Heart left ventricle (tissue), 16 donors: ENCODE results near the gene CX3CL1. TPM values are rescaled to one million over a fixed set of nuclear protein-coding genes. Genes with fewer than 3 reads are reported as not detected.
A peak's percentile ranks its signal among the peaks of the same experiment; 100 is the strongest.

Source experiments
- ATAC-seq, 4 donors: fragments of 200-7000 bp; cut with Tn5 transposase; one replicate each; pipeline ENCODE4 v1.9.1; 2020 to 2022; ENCODE audit warnings: moderate library complexity in 4 of 4, mild to moderate bottlenecking in 3 of 4, moderate number of reproducible peaks in 1 of 4
- DNase-seq, 5 donors: peaks; one replicate each; pipeline ENCODE4 v3.0.0-alpha.2; 2020
- H3K27ac ChIP-seq, 12 donors: fragments of 200-600 bp; sonication (generic) in 4 of 12; one replicate each; pipeline versions ENCODE4 v1.5.0 to v1.8.0; 2016 to 2022; ENCODE audit warnings: mild to moderate bottlenecking in 2 of 12
- H3K27me3 ChIP-seq, 9 donors: fragments of 200-600 bp; sonication (generic) in 2 of 9; one replicate each; pipeline versions ENCODE4 v1.5.1 to v1.8.0; 2016 to 2022; ENCODE audit warnings: mild to moderate bottlenecking in 3 of 9
- H3K36me3 ChIP-seq, 9 donors: fragments of 200-600 bp; sonication (generic) in 2 of 9; one replicate each; pipeline versions ENCODE4 v1.5.0 to v1.8.0; 2018 to 2022; ENCODE audit warnings: mild to moderate bottlenecking in 2 of 9
- H3K4me1 ChIP-seq, 12 donors: fragments of 200-600 bp; sonication (generic) in 4 of 12; one replicate each; pipeline versions ENCODE4 v1.5.0 to v1.8.0; 2016 to 2022; ENCODE audit warnings: mild to moderate bottlenecking in 3 of 12
- H3K4me3 ChIP-seq, 12 donors: fragments of 200-600 bp; sonication (generic) in 4 of 12; one replicate each; pipeline versions ENCODE4 v1.5.0 to v1.8.0; 2017 to 2022; ENCODE audit warnings: mild to moderate bottlenecking in 9 of 12, moderate library complexity in 4 of 12
- H3K9me3 ChIP-seq, 12 donors: fragments of 200-600 bp; sonication (generic) in 4 of 12; one replicate each; pipeline versions ENCODE4 v1.5.0 to v1.8.0; 2016 to 2022; ENCODE audit warnings: mild to moderate bottlenecking in 1 of 12
- POLR2A ChIP-seq, 2 donors: fragments of 450-650 bp; IDR thresholded peaks; one replicate each; pipeline ENCODE4 v1.6.1; 2017; ENCODE audit warnings: antibody characterized with exemption in 2 of 2, mild to moderate bottlenecking in 2 of 2, moderate library complexity in 2 of 2
- WGBS, 4 donors: extraction: QIAGEN DNeasy Blood & Tissue Kit in 2 of 4; methylation state at CpG; one replicate each; pipeline versions ENCODE4 v1.1.5 to v1.1.7; 2013 to 2018; 5-methylcytosine and 5-hydroxymethylcytosine counted together
- intact Hi-C, 10 donors: fragments of 100-400 bp; cut with DNase I; formaldehyde crosslinking; loops; one replicate each; pipeline versions ENCODE4 v1.11.1 to v1.14.2; 2022
- polyA plus RNA-seq, 2 donors: library from polyadenylated mRNA; stranded (reverse); fragments of 200-250 nt; gene quantifications; one replicate each; pipeline ENCODE4 v1.2.3, GENCODE V29; 2013
- total RNA-seq, 9 donors: library from RNA; depleted of rRNA in 2 of 9; stranded (reverse); fragments of >200 nt in 2 of 9; fragmentation: NEBNext Ultra II Directional in 3 of 9; extraction: Animal tissue kit (Norgen Biotek cat#: 25700) in 3 of 9; gene quantifications; one replicate each; pipeline versions ENCODE4 v1.1.0 to v1.2.4, GENCODE V29; 2016 to 2023
- TF ChIP-seq, protein P1 (sequence below), 12 donors: fragments of 200-600 bp; sonication (generic) in 4 of 12; IDR thresholded peaks; one replicate each; pipeline versions ENCODE4 v1.5.0 to v1.8.0; 2018 to 2022; ENCODE audit warnings: antibody characterized with exemption in 12 of 12, mild to moderate bottlenecking in 5 of 12
- donor health status: ischemic (EF 13 %, LVEDD 7.1; RV severe dilation, severe dysfunction).
- donor health status: healthy with polysubstance abuse.
- donor health status: DM: no; HTN: yes; CAD: no.
- donor health status: DM: no; HTN: no; CAD: no.
- donor health status: ischemic (EF 25% LVEDD 6.9; RV normal size, moderate dysfunction).
- donor health status: ischemic (EF 25% LVEDD 5.7; RV mildly dilated, moderate dysfunction).
- donor health status: healthy.
- donor health status: DM: yes; HTN: yes; CAD: no.
- donor health status: ischemic (EF 35%, LVEDD 5.7; RV mildly dilated, moderate dysfunction).
- donor health status: nonischemic (EF 11% LVEDD 7.7; RV severe dilation, severe dysfunction).
- donor health status: DM: yes; HTN: yes; CAD: no.
- donor health status: PGD.
- donor health status: ischemic (EF 29% LVEDD 5.4; RV normal size, mild dysfunction).
- donor health status: nonischemic (EF 23%, LVEDD 6.1; RV moderate dilation, normal function).

CX3CL1 gene
- total and polyA plus RNA-seq, 11 donors: 8.3 to 59.5 (median 15.4) TPM

GRCh38 chr16:57329718-57330327, 42.5 kb upstream of the CX3CL1 start:
- Histone ChIP-seq H3K4me3 (no peak overlapping the region), H3K4me1 (peaks cover 0 to under 1% (median 0%) of the 10 kb centered on the region in 12 donors), H3K9me3 (peaks cover 0 to 28% (median 2%) of the 10 kb centered on the region in 12 donors), H3K27me3 (no peaks in the 10 kb centered on the region), H3K36me3 (no peaks in the 10 kb centered on the region), H3K27ac (no peak overlapping the region)
- intact Hi-C loops: no loop called here
- WGBS, 4 donors: 72 to 77% (median 73%) methylated on average over 8 of the region's 8 CpGs
- no peak for TF ChIP-seq POLR2A (IDR thresholded peaks at IDR 0.05)
- TF ChIP-seq, protein P1, sequence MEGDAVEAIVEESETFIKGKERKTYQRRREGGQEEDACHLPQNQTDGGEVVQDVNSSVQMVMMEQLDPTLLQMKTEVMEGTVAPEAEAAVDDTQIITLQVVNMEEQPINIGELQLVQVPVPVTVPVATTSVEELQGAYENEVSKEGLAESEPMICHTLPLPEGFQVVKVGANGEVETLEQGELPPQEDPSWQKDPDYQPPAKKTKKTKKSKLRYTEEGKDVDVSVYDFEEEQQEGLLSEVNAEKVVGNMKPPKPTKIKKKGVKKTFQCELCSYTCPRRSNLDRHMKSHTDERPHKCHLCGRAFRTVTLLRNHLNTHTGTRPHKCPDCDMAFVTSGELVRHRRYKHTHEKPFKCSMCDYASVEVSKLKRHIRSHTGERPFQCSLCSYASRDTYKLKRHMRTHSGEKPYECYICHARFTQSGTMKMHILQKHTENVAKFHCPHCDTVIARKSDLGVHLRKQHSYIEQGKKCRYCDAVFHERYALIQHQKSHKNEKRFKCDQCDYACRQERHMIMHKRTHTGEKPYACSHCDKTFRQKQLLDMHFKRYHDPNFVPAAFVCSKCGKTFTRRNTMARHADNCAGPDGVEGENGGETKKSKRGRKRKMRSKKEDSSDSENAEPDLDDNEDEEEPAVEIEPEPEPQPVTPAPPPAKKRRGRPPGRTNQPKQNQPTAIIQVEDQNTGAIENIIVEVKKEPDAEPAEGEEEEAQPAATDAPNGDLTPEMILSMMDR (IDR thresholded peaks at IDR 0.05): no peak
- no peak for ATAC-seq
- no peak for DNase-seq

GRCh38 chr16:57331355-57331754, 40.9 kb upstream of the CX3CL1 start:
- Histone ChIP-seq H3K27ac (no peak overlapping the region), H3K27me3 (no peaks in the 10 kb centered on the region), H3K4me3 (no peak overlapping the region), H3K4me1 (peaks cover 0 to 7% (median 0%) of the 10 kb centered on the region in 12 donors), H3K36me3 (no peaks in the 10 kb centered on the region), H3K9me3 (peaks cover 0 to 15% (median 1%) of the 10 kb centered on the region in 12 donors)
- no peak for TF ChIP-seq POLR2A (IDR thresholded peaks at IDR 0.05)
- TF ChIP-seq, protein P1 (IDR thresholded peaks at IDR 0.05): no peak
- intact Hi-C loops: no loop called here
- 86 to 95% (median 91%) methylated on average over 3 of the region's 3 CpGs for WGBS, 4 donors
- ATAC-seq: no peak
- DNase-seq: no peak

GRCh38 chr16:57333402-57333801, 38.9 kb upstream of the CX3CL1 start:
- ATAC-seq: no peak
- no peak for TF ChIP-seq POLR2A (IDR thresholded peaks at IDR 0.05)
- TF ChIP-seq, protein P1 (IDR thresholded peaks at IDR 0.05): no peak
- H3K4me1 ChIP-seq: peaks cover 0 to 7% (median 0%) of the 10 kb centered on the region in 12 donors
- H3K9me3 ChIP-seq: peaks cover 0 to 17% (median 0%) of the 10 kb centered on the region in 12 donors
- no peak for DNase-seq
- intact Hi-C loops: no loop called here
- H3K27ac ChIP-seq: no peak overlapping the region
- H3K27me3 ChIP-seq: no peaks in the 10 kb centered on the region
- H3K36me3 ChIP-seq: no peaks in the 10 kb centered on the region
- WGBS, 4 donors: 91 to 95% (median 94%) methylated on average over 1 of the region's 1 CpG
- H3K4me3 ChIP-seq: no peak overlapping the region

DNA sequence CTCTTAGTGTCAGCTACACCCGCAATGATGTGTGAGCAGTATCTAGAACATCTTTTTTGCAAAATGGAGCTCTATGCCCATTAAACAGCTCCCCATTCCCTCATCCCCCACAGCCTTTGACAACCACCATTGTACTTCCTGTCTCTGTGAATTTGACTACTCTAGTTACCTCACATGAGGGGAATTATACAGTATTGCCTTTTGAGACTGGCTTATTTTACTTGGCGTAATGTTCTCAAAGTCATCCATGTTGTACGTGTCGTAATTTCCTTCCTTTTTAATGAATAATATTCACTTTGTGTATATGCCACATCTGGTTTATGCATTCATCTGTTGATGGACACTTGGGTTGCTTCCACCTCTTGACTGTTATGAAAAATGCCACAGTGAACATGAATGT, 36.9 kb upstream of the CX3CL1 start:
- DNase-seq (no peak), ATAC-seq (peak in 2 of 4 donors; percentile 53 to 92)
- H3K27ac ChIP-seq: peak overlapping the region in 6 of 12 donors; percentile 11 to 66 (median 40)
- H3K4me1 ChIP-seq: peaks cover 0 to 17% (median 0%) of the 10 kb centered on the region in 12 donors
- intact Hi-C loops: loop anchor here in 3 of 10 donors (1.0 to 5.0 kb wide), 2 partner anchors 31 to 37 kb away; partner anchors contain the start of gene CX3CL1 (in 2 of the 3)
- H3K9me3 ChIP-seq: peaks cover 0 to 17% (median 0%) of the 10 kb centered on the region in 12 donors
- 63 to 68% (median 66%) methylated on average over 4 of the region's 4 CpGs for WGBS, 4 donors
- H3K36me3 ChIP-seq: no peaks in the 10 kb centered on the region
- no peak overlapping the region for H3K4me3 ChIP-seq
- H3K27me3 ChIP-seq: no peaks in the 10 kb centered on the region
- TF ChIP-seq, protein P1 (IDR thresholded peaks at IDR 0.05): no peak
- TF ChIP-seq POLR2A (IDR thresholded peaks at IDR 0.05): no peak
